Vagina (tissue), 2 donors: ENCODE measurements around the gene ARL5C.

Source experiments
- CTCF ChIP-seq, 3 experiments: fragments of 450-650 bp in 2 of 3; fragments of 200-600 bp in 1 of 3; sonication (generic) in 1 of 3; IDR thresholded peaks; one replicate each; pipeline ENCODE4 v1.5.1; 2017 to 2019; ENCODE audit warnings: antibody characterized with exemption in 3 of 3, mild to moderate bottlenecking in 2 of 3, moderate library complexity in 2 of 3
- POLR2AphosphoS5 ChIP-seq, 2 donors: sonication (generic); formaldehyde crosslinking; IDR thresholded peaks; one replicate each; pipeline ENCODE4 v1.9.0; 2017; ENCODE audit warnings: antibody characterized with exemption in 2 of 2, mild to moderate bottlenecking in 2 of 2, low read depth in 1 of 2; ENCODE audit not compliant: insufficient read depth in 1 of 2

GRCh38 chr17:39113871-39114270 is 52.1 kb downstream of the ARL5C start:
- TF ChIP-seq CTCF (IDR thresholded peaks at IDR 0.05) (no peak), POLR2AphosphoS5 (IDR thresholded peaks at IDR 0.05; ENCODE audit: insufficient read depth in 1 of 2, low read depth in 1 of 2) (no peak)
